ENCODE measurements around the gene LST1. TPM values are rescaled to one million over a fixed set of nuclear protein-coding genes. Genes with fewer than 3 reads are reported as not detected.

The LST1 gene
- total RNA-seq, 4 donors from 2014 or later = 0.49 to 50.4 (median 5.1) TPM; not detected in 1

- H3K27me3 ChIP-seq = no peaks in the 10 kb centered on the region
- TF ChIP-seq CTCF (IDR thresholded peaks at IDR 0.05) = no peak
- no peak for TF ChIP-seq POLR2A (IDR thresholded peaks at IDR 0.05)
- H3K4me1 ChIP-seq = peaks cover 5 to 50% (median 17%) of the 10 kb centered on the region in 3 donors
- intact Hi-C loops (cut with DNase I) = loop anchor here (5.0 kb wide), 1 partner anchor 33 kb away; the partner anchor contains the start of gene NCR3
- 77 to 88% methylated on average over 3 to 8 of the region's 14 CpGs for WGBS, 2 donors
- H3K9me3 ChIP-seq = no peaks in the 10 kb centered on the region
- DNase-seq = no peak
- no peak overlapping the region for H3K4me3 ChIP-seq
- peak overlapping the region; percentile 45 to 63 (median 52) for H3K27ac ChIP-seq
- peaks cover 11 to 69% (median 14%) of the 10 kb centered on the region in 3 donors for H3K36me3 ChIP-seq
Observed at GRCh38 chr6:31558631-31559500, 27.2 kb upstream of the LST1 start.

GRCh38 chr6:31559606-31559957 is 26.5 kb upstream of the LST1 start:
- Histone ChIP-seq H3K27me3 (no peaks in the 10 kb centered on the region), H3K36me3 (peaks cover 11 to 62% (median 14%) of the 10 kb centered on the region in 3 donors), H3K4me1 (peaks cover 5 to 50% (median 17%) of the 10 kb centered on the region in 3 donors)

GRCh38 chr6:31559958-31560696 is 25.9 kb upstream of the LST1 start:
- no peak for DNase-seq
- no peaks in the 10 kb centered on the region for H3K27me3 ChIP-seq
- H3K9me3 ChIP-seq = no peaks in the 10 kb centered on the region
- peak overlapping the region; percentile 9 to 63 (median 52) for H3K27ac ChIP-seq
- peaks cover 11 to 56% (median 14%) of the 10 kb centered on the region in 3 donors for H3K36me3 ChIP-seq
- WGBS, 2 donors = 37 to 74% methylated on average over 7 of the region's 7 CpGs
- H3K4me3 ChIP-seq = peak overlapping the region in 1 of 4 donors; percentile 8
- intact Hi-C loops (cut with DNase I) = loop anchor here (5.0 kb wide), 1 partner anchor 32 kb away; the partner anchor contains the start of gene NCR3
- TF ChIP-seq POLR2A (IDR thresholded peaks at IDR 0.05) (no peak), CTCF (IDR thresholded peaks at IDR 0.05) (no peak)
- peaks cover 5 to 50% (median 17%) of the 10 kb centered on the region in 3 donors for H3K4me1 ChIP-seq

More at GRCh38 chr6:31559606-31559957, 26.5 kb upstream of the LST1 start:
- intact Hi-C loops (cut with DNase I) = loop anchor here (5.0 kb wide), 1 partner anchor 33 kb away; the partner anchor contains the start of gene NCR3
- peak overlapping the region in 1 of 4 donors; percentile 8 for H3K4me3 ChIP-seq
- H3K27ac ChIP-seq = peak overlapping the region in 3 of 4 donors; percentile 45 to 63 (median 58)
- WGBS, 2 donors = 64 to 68% methylated on average over 4 of the region's 4 CpGs
- TF ChIP-seq POLR2A (IDR thresholded peaks at IDR 0.05) (no peak), CTCF (IDR thresholded peaks at IDR 0.05) (no peak)
- no peak for DNase-seq
- H3K9me3 ChIP-seq = no peaks in the 10 kb centered on the region

- intact Hi-C loops (cut with DNase I) = no loop called here
- peaks cover 5 to 50% (median 17%) of the 10 kb centered on the region in 3 donors for H3K4me1 ChIP-seq
- no peak overlapping the region for H3K4me3 ChIP-seq
- H3K27ac ChIP-seq = peak overlapping the region in 3 of 4 donors; percentile 8 to 63 (median 58)
- H3K27me3 ChIP-seq = no peaks in the 10 kb centered on the region
- TF ChIP-seq CTCF (IDR thresholded peaks at IDR 0.05) (no peak), POLR2A (IDR thresholded peaks at IDR 0.05) (no peak)
- no peaks in the 10 kb centered on the region for H3K9me3 ChIP-seq
- H3K36me3 ChIP-seq = peaks cover 11 to 55% (median 14%) of the 10 kb centered on the region in 3 donors
- no peak for DNase-seq
Observed at GRCh38 chr6:31560697-31561058, 25.4 kb upstream of the LST1 start.
